ENCODE measurements around the gene PRKN.

The PRKN gene

DNA sequence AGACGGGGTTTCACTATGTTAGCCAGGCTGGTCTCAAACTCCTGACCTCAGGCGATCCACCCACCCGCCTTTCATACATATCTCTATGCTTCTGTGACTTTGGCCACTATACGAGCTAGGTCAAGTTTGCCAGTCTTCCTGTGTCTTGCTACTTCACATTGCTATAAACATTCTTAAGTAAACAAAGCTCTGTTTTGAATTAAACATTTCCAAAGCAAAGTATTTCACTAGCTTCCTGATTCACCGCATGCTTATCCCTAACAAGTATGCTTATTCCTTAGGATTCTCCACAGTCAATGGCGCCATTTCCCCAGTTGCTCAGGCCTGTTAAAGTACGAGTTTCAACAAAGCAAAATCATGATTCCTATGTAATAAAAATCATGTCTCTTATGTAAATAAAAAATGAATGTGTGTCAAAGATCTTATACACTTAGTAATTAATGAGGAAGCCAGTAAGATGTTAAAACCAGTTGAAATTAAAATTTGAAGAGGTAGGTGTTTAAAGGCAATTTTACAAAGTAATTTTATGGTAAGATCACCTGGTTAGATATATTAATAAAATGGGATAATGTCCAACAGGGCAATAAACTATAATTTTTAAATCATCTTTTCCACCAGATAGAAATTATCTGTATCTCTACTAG lies 88.5 kb downstream of the PRKN start:
- DNase-seq (no peak), ATAC-seq (ENCODE audit: insufficient read depth, low read depth) (no peak)
- Histone ChIP-seq H4K20me1 (ENCODE audit: insufficient read depth, low read length) (no peaks in the 10 kb centered on the region), H3K9ac (ENCODE audit: low read depth, low read length) (no peak overlapping the region), H3K36me3 (ENCODE audit: insufficient read depth, low read length) (no peaks in the 10 kb centered on the region), H2AFZ (ENCODE audit: low read depth, low read length) (no peak overlapping the region), H3K4me3 (ENCODE audit: low read depth in 1 of 2, low read length in 2 of 2) (no peak overlapping the region), H3K4me1 (ENCODE audit: insufficient read depth, low read length) (no peaks in the 10 kb centered on the region), H3K79me2 (ENCODE audit: insufficient read depth, low read length) (no peaks in the 10 kb centered on the region), H3K9me3 (ENCODE audit: insufficient read depth, low read length, severe bottlenecking) (no peaks in the 10 kb centered on the region), H3K27ac (ENCODE audit: low read length) (no peak overlapping the region), H3K4me2 (ENCODE audit: insufficient read depth, low read length) (no peak overlapping the region), H3K27me3 (ENCODE audit: insufficient read depth, low read length, poor library complexity) (no peaks in the 10 kb centered on the region)
- no peak for TF ChIP-seq CTCF (IDR thresholded peaks at IDR 0.05; ENCODE audit: borderline replicate concordance, extremely low read depth, low read length, poor library complexity, severe bottlenecking)
- no peak for TF ChIP-seq EZH2 (IDR thresholded peaks at IDR 0.05; ENCODE audit: borderline replicate concordance, low read depth, low read length, severe bottlenecking)

DNA sequence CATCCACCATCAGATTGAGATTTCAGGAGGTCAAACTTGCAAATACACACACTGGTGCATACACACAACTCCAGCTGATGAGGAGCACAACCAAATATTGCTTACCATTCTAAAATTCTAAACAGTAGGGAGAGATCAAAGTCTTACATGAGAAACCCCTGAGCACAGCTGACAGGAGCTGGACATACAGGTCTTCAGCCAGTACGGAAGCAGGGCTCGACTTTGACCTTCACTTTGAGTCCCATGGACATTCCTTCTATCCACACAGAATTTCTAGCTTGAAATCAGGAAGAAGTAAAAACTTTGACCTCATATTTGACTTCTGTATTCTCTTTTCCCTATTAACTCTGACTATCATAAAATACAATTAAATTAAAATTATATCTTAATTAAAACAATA lies 90.2 kb downstream of the PRKN start:
- Histone ChIP-seq H2AFZ (ENCODE audit: low read depth, low read length) (no peak overlapping the region), H3K4me2 (ENCODE audit: insufficient read depth, low read length) (no peak overlapping the region)
- TF ChIP-seq EZH2 (IDR thresholded peaks at IDR 0.05; ENCODE audit: borderline replicate concordance, low read depth, low read length, severe bottlenecking) (no peak), CTCF (IDR thresholded peaks at IDR 0.05; ENCODE audit: borderline replicate concordance, extremely low read depth, low read length, poor library complexity, severe bottlenecking) (no peak)

GRCh38 chr6:162636167-162636566 lies 91.4 kb downstream of the PRKN start:
- no peak overlapping the region for H3K4me3 ChIP-seq (ENCODE audit: low read depth in 1 of 2, low read length in 2 of 2)
- H3K27ac ChIP-seq (ENCODE audit: low read length), result no peak overlapping the region
- H3K9me3 ChIP-seq (ENCODE audit: insufficient read depth, low read length, severe bottlenecking), result no peaks in the 10 kb centered on the region
- no peak overlapping the region for H3K9ac ChIP-seq (ENCODE audit: low read depth, low read length)
- H3K4me2 ChIP-seq (ENCODE audit: insufficient read depth, low read length), result no peak overlapping the region
- TF ChIP-seq CTCF (IDR thresholded peaks at IDR 0.05; ENCODE audit: borderline replicate concordance, extremely low read depth, low read length, poor library complexity, severe bottlenecking) (no peak), EZH2 (IDR thresholded peaks at IDR 0.05; ENCODE audit: borderline replicate concordance, low read depth, low read length, severe bottlenecking) (no peak)
- no peak for DNase-seq
- H3K4me1 ChIP-seq (ENCODE audit: insufficient read depth, low read length), result no peaks in the 10 kb centered on the region
- H2AFZ ChIP-seq (ENCODE audit: low read depth, low read length), result no peak overlapping the region
- no peaks in the 10 kb centered on the region for H3K79me2 ChIP-seq (ENCODE audit: insufficient read depth, low read length)
- ATAC-seq (ENCODE audit: insufficient read depth, low read depth), result no peak
- no peaks in the 10 kb centered on the region for H4K20me1 ChIP-seq (ENCODE audit: insufficient read depth, low read length)
- no peaks in the 10 kb centered on the region for H3K27me3 ChIP-seq (ENCODE audit: insufficient read depth, low read length, poor library complexity)
- H3K36me3 ChIP-seq (ENCODE audit: insufficient read depth, low read length), result no peaks in the 10 kb centered on the region

More for the DNA sequence above, 90.2 kb downstream of the PRKN start:
- ATAC-seq (ENCODE audit: insufficient read depth, low read depth) (no peak), DNase-seq (no peak)
- Histone ChIP-seq H4K20me1 (ENCODE audit: insufficient read depth, low read length) (no peaks in the 10 kb centered on the region), H3K4me3 (ENCODE audit: low read depth in 1 of 2, low read length in 2 of 2) (no peak overlapping the region), H3K9ac (ENCODE audit: low read depth, low read length) (no peak overlapping the region), H3K36me3 (ENCODE audit: insufficient read depth, low read length) (no peaks in the 10 kb centered on the region), H3K27ac (ENCODE audit: low read length) (no peak overlapping the region), H3K79me2 (ENCODE audit: insufficient read depth, low read length) (no peaks in the 10 kb centered on the region), H3K9me3 (ENCODE audit: insufficient read depth, low read length, severe bottlenecking) (no peaks in the 10 kb centered on the region), H3K27me3 (ENCODE audit: insufficient read depth, low read length, poor library complexity) (no peaks in the 10 kb centered on the region), H3K4me1 (ENCODE audit: insufficient read depth, low read length) (no peaks in the 10 kb centered on the region)

Data from DND-41 (cell line).